GM23338 (cell line): ENCODE results near the gene ENTR1. TPM values are rescaled to one million over a fixed set of nuclear protein-coding genes. Genes with fewer than 3 reads are reported as not detected.

ENCODE experiments used
- ATAC-seq: fragments of 200-7000 bp; cut with Tn5 transposase; 3 replicates; pipeline ENCODE4 v1.9.1; 2020
- DNase-seq: peaks from one replicate; pipeline ENCODE4 v3.0.0-alpha.2; 2015; ENCODE audit warnings: low spot score
- H2AFZ ChIP-seq: fragments of 200-600 bp; sonication (generic); 2 replicates; pipeline ENCODE4 v1.8.0; 2016; ENCODE audit warnings: antibody characterized with exemption, mild to moderate bottlenecking, moderate library complexity
- H3F3A ChIP-seq: fragments of 200-600 bp; sonication (generic); replicated peaks from 2 replicates; pipeline ENCODE4 v1.8.0; 2017; ENCODE audit warnings: antibody characterized with exemption, mixed run types, low read depth
- H3K27ac ChIP-seq: fragments of 200-600 bp; sonication (generic); 2 replicates; pipeline ENCODE4 v1.6.1; 2016; ENCODE audit warnings: low read depth
- H3K27me3 ChIP-seq: fragments of 200-600 bp; sonication (generic); 2 replicates; pipeline ENCODE4 v1.8.0; 2016; ENCODE audit warnings: mild to moderate bottlenecking, mixed run types, moderate library complexity; ENCODE audit not compliant: insufficient read depth
- H3K36me3 ChIP-seq: fragments of 200-600 bp; sonication (generic); 2 replicates; pipeline ENCODE4 v1.8.0; 2016; ENCODE audit warnings: mild to moderate bottlenecking; ENCODE audit not compliant: insufficient read depth
- H3K4me1 ChIP-seq: fragments of 200-600 bp; sonication (generic); 2 replicates; pipeline ENCODE4 v1.8.0; 2016; ENCODE audit warnings: mild to moderate bottlenecking, moderate library complexity; ENCODE audit not compliant: insufficient read depth
- H3K4me2 ChIP-seq: fragments of 200-600 bp; sonication (generic); 2 replicates; pipeline ENCODE4 v1.7.1; 2017; ENCODE audit warnings: mixed run types
- H3K4me3 ChIP-seq: fragments of 200-600 bp; sonication (generic); 2 replicates; pipeline ENCODE4 v1.6.1; 2016; ENCODE audit warnings: mixed run types
- H3K79me2 ChIP-seq: fragments of 200-600 bp; sonication (generic); replicated peaks from 2 replicates; pipeline ENCODE4 v1.8.0; 2017; ENCODE audit warnings: mild to moderate bottlenecking; ENCODE audit not compliant: insufficient read depth
- H3K9me2 ChIP-seq: fragments of 200-600 bp; sonication (generic); 2 replicates; pipeline ENCODE4 v1.8.0; 2017; ENCODE audit not compliant: insufficient read depth
- H4K20me1 ChIP-seq: fragments of 200-600 bp; sonication (generic); replicated peaks from 2 replicates; pipeline ENCODE4 v1.8.0; 2017; ENCODE audit warnings: mild to moderate bottlenecking; ENCODE audit not compliant: insufficient read depth
- H3K27ac Mint-ChIP-seq: 2 replicates; pipeline ENCODE4 v1.8.0; 2020; ENCODE audit warnings: inconsistent platforms, mild to moderate bottlenecking, moderate library complexity, mixed read lengths
- H3K27me3 Mint-ChIP-seq: 3 replicates; pipeline ENCODE4 v1.8.0; 2022; ENCODE audit warnings: low read depth, mild to moderate bottlenecking, moderate library complexity, mixed read lengths, inconsistent platforms; ENCODE audit not compliant: insufficient read depth, poor library complexity
- H3K36me3 Mint-ChIP-seq: 3 replicates; pipeline ENCODE4 v1.8.0; 2021; ENCODE audit warnings: low read depth, mild to moderate bottlenecking, inconsistent platforms, moderate library complexity, mixed read lengths
- H3K4me1 Mint-ChIP-seq: 3 replicates; pipeline ENCODE4 v1.8.0; 2020; ENCODE audit warnings: mild to moderate bottlenecking, inconsistent platforms, mixed read lengths
- H3K4me3 Mint-ChIP-seq: 3 replicates; pipeline ENCODE4 v1.8.0; 2021; ENCODE audit warnings: moderate library complexity, mild to moderate bottlenecking, inconsistent platforms, mixed read lengths
- H3K9me3 Mint-ChIP-seq: 3 replicates; pipeline ENCODE4 v1.8.0; 2020; ENCODE audit warnings: moderate library complexity, mild to moderate bottlenecking, inconsistent platforms, mixed read lengths
- CREB1 ChIP-seq: fragments of 250-450 bp; sonication (Bioruptor Pico); IDR thresholded peaks from 2 replicates; pipeline ENCODE4 v1.5.0; 2020; ENCODE audit warnings: low read depth, mild to moderate bottlenecking, moderate library complexity
- EZH2 ChIP-seq: fragments of 200-600 bp; sonication (generic); IDR thresholded peaks from one replicate; pipeline ENCODE4 v1.8.0; 2017; ENCODE audit warnings: antibody characterized with exemption, mild to moderate bottlenecking, low read depth; ENCODE audit not compliant: unreplicated experiment
- EZH2phosphoT487 ChIP-seq: fragments of 200-600 bp; sonication (generic); IDR thresholded peaks from one replicate; pipeline ENCODE4 v1.8.1; 2018; ENCODE audit warnings: antibody characterized with exemption; ENCODE audit not compliant: unreplicated experiment
- JUNB ChIP-seq: IDR thresholded peaks from one replicate; pipeline ENCODE4 v1.6.1; 2016; ENCODE audit warnings: antibody characterized with exemption; ENCODE audit not compliant: unreplicated experiment
- NANOG ChIP-seq: IDR thresholded peaks from 2 replicates; pipeline ENCODE4 v1.6.1; 2016; ENCODE audit warnings: antibody characterized with exemption, borderline replicate concordance
- POLR2AphosphoS5 ChIP-seq: IDR thresholded peaks from 2 replicates; pipeline ENCODE4 v1.6.1; 2016; ENCODE audit warnings: antibody characterized with exemption, low read depth
- REST ChIP-seq: IDR thresholded peaks from one replicate; pipeline ENCODE4 v1.6.1; 2018; ENCODE audit warnings: antibody characterized with exemption; ENCODE audit not compliant: unreplicated experiment
- STAT1 ChIP-seq: IDR thresholded peaks from one replicate; pipeline ENCODE4 v1.6.1; 2016; ENCODE audit warnings: antibody characterized with exemption; ENCODE audit not compliant: unreplicated experiment
- ZNF331 ChIP-seq: fragments of 250-450 bp; sonication (Bioruptor Pico); IDR thresholded peaks from 2 replicates; pipeline ENCODE4 v1.5.0; 2020; ENCODE audit warnings: low read depth, mild to moderate bottlenecking, moderate library complexity
- polyA plus RNA-seq: library from polyadenylated mRNA; unstranded; fragments of >200 nt; fragmentation: Nextera tagmentation; extraction: Ambion mirVana; gene quantifications from 2 replicates; pipeline ENCODE4 v1.2.1, GENCODE V29; 2016
- total RNA-seq: library from RNA; depleted of rRNA; stranded (reverse); fragments of >200 nt; shearing (Covaris generic); gene quantifications from 2 replicates; pipeline ENCODE4 v1.2.3, GENCODE V29; 2014
- TF ChIP-seq, protein P1 (sequence below), 2 experiments: fragments of 200-600 bp in 1 of 2; sonication (generic) in 1 of 2; conservative IDR thresholded peaks; 2 replicates each; pipeline versions ENCODE4 v1.5.1 to v1.6.1; 2016 to 2017; ENCODE audit warnings: antibody characterized with exemption in 2 of 2, low read depth in 2 of 2, mild to moderate bottlenecking in 2 of 2, moderate library complexity in 1 of 2
- TF ChIP-seq, protein P2 (sequence below): fragments of 250-450 bp; sonication (Bioruptor Pico); IDR thresholded peaks from 2 replicates; pipeline ENCODE4 v1.5.0; 2020; ENCODE audit warnings: mild to moderate bottlenecking, moderate library complexity

ENTR1 gene
- total and polyA plus RNA-seq, 2 experiments from 2014 or later, result 25.6 to 91.9 TPM

DNA sequence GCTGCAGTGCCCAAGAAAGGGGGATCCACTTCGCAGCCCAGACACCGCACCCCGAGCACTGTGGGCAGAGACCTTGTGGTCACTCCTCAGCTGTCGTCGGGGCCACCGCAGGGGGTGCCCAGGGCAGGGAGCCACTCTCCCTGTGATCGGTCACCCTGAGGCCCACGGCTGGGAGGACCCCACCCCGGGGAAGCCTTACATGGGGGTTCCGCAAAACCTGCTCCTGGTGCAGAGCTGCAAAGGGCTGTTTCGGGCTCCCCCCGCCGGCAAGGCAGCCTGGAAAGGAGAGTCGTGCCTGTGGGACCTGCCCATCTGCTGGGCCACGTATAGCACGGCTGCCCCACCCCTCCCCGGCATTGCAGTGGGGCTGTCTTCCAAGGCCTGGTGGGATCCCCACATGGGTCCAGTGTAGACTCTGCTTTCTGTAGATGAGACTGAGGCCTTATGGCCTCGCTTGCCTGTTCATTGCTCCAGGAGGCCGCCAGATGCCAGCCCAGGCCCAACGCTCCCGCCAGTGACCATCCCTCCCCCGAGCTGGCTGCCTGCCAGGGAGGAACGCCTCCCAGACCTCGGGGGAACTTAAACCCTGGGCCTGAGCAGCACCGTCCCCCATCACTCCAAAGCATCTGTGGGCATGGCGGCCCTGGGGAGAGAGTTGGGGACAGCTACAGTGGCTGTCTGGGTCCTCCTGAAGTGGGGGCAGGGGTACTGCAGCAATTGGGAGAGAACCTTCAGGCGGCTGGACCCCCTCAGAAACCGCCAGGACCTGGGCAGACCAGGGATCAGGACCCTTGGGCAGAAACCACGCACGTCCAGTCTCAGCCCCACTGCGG is 45.3 kb downstream of the ENTR1 start:
- Histone ChIP-seq H3K4me3 (no peak overlapping the region), H3K4me1 (no peaks in the 10 kb centered on the region; the same call in 1 of the 2 replicates), H3K27ac (no peak overlapping the region), H2AFZ (no peak overlapping the region), H4K20me1 (no peaks in the 10 kb centered on the region), H3K4me2 (no peak overlapping the region), H3K27me3 (no peaks in the 10 kb centered on the region), H3K79me2 (no peaks in the 10 kb centered on the region), H3K36me3 (no peaks in the 10 kb centered on the region), H3K9me2 (no peaks in the 10 kb centered on the region), H3F3A (no peaks in the 10 kb centered on the region)
- H3K4me3 Mint-ChIP-seq, result peak overlapping the region; percentile 69; the same call in 2 of the 3 replicates
- no peak overlapping the region for H3K27ac Mint-ChIP-seq
- peaks cover 20% of the 10 kb centered on the region for H3K27me3 Mint-ChIP-seq
- TF ChIP-seq, protein P1, sequence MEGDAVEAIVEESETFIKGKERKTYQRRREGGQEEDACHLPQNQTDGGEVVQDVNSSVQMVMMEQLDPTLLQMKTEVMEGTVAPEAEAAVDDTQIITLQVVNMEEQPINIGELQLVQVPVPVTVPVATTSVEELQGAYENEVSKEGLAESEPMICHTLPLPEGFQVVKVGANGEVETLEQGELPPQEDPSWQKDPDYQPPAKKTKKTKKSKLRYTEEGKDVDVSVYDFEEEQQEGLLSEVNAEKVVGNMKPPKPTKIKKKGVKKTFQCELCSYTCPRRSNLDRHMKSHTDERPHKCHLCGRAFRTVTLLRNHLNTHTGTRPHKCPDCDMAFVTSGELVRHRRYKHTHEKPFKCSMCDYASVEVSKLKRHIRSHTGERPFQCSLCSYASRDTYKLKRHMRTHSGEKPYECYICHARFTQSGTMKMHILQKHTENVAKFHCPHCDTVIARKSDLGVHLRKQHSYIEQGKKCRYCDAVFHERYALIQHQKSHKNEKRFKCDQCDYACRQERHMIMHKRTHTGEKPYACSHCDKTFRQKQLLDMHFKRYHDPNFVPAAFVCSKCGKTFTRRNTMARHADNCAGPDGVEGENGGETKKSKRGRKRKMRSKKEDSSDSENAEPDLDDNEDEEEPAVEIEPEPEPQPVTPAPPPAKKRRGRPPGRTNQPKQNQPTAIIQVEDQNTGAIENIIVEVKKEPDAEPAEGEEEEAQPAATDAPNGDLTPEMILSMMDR (conservative IDR thresholded peaks at IDR 0.05; ENCODE audit: low read depth in 2 of 2), result no peak
- TF ChIP-seq, protein P2, sequence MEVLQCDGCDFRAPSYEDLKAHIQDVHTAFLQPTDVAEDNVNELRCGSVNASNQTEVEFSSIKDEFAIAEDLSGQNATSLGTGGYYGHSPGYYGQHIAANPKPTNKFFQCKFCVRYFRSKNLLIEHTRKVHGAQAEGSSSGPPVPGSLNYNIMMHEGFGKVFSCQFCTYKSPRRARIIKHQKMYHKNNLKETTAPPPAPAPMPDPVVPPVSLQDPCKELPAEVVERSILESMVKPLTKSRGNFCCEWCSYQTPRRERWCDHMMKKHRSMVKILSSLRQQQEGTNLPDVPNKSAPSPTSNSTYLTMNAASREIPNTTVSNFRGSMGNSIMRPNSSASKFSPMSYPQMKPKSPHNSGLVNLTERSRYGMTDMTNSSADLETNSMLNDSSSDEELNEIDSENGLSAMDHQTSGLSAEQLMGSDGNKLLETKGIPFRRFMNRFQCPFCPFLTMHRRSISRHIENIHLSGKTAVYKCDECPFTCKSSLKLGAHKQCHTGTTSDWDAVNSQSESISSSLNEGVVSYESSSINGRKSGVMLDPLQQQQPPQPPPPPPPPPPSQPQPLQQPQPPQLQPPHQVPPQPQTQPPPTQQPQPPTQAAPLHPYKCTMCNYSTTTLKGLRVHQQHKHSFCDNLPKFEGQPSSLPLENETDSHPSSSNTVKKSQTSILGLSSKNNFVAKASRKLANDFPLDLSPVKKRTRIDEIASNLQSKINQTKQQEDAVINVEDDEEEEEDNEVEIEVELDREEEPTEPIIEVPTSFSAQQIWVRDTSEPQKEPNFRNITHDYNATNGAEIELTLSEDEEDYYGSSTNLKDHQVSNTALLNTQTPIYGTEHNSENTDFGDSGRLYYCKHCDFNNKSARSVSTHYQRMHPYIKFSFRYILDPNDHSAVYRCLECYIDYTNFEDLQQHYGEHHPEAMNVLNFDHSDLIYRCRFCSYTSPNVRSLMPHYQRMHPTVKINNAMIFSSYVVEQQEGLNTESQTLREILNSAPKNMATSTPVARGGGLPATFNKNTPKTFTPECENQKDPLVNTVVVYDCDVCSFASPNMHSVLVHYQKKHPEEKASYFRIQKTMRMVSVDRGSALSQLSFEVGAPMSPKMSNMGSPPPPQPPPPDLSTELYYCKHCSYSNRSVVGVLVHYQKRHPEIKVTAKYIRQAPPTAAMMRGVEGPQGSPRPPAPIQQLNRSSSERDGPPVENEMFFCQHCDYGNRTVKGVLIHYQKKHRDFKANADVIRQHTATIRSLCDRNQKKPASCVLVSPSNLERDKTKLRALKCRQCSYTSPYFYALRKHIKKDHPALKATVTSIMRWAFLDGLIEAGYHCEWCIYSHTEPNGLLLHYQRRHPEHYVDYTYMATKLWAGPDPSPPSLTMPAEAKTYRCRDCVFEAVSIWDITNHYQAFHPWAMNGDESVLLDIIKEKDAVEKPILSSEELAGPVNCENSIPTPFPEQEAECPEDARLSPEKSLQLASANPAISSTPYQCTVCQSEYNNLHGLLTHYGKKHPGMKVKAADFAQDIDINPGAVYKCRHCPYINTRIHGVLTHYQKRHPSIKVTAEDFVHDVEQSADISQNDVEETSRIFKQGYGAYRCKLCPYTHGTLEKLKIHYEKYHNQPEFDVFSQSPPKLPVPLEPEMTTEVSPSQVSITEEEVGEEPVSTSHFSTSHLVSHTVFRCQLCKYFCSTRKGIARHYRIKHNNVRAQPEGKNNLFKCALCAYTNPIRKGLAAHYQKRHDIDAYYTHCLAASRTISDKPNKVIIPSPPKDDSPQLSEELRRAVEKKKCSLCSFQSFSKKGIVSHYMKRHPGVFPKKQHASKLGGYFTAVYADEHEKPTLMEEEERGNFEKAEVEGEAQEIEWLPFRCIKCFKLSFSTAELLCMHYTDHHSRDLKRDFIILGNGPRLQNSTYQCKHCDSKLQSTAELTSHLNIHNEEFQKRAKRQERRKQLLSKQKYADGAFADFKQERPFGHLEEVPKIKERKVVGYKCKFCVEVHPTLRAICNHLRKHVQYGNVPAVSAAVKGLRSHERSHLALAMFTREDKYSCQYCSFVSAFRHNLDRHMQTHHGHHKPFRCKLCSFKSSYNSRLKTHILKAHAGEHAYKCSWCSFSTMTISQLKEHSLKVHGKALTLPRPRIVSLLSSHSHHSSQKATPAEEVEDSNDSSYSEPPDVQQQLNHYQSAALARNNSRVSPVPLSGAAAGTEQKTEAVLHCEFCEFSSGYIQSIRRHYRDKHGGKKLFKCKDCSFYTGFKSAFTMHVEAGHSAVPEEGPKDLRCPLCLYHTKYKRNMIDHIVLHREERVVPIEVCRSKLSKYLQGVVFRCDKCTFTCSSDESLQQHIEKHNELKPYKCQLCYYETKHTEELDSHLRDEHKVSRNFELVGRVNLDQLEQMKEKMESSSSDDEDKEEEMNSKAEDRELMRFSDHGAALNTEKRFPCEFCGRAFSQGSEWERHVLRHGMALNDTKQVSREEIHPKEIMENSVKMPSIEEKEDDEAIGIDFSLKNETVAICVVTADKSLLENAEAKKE (CRISPR knock-in tag), result no peak
- no peak for TF ChIP-seq ZNF331 (CRISPR knock-in tag)
- no peak for TF ChIP-seq REST
- no peak for TF ChIP-seq NANOG
- no peak for TF ChIP-seq JUNB
- TF ChIP-seq EZH2, result no peak
- TF ChIP-seq CREB1, result no peak
- no peak for TF ChIP-seq EZH2phosphoT487
- no peak for TF ChIP-seq POLR2AphosphoS5
- TF ChIP-seq STAT1, result no peak
- no peak for DNase-seq
- no peaks in the 10 kb centered on the region for H3K36me3 Mint-ChIP-seq
- peaks cover 9% of the 10 kb centered on the region; the same call in 1 of the 3 replicates for H3K4me1 Mint-ChIP-seq
- no peaks in the 10 kb centered on the region for H3K9me3 Mint-ChIP-seq
- 0 out of 3 replicates have a peak, but pooled peaks have one; percentile 0 for ATAC-seq
